GM12878 (cell line): ENCODE measurements around the gene GFM2. TPM values are rescaled to one million over a fixed set of nuclear protein-coding genes. Genes with fewer than 3 reads are reported as not detected.

ENCODE experiments used
- ATAC-seq: fragments of 200-7000 bp; cut with Tn5 transposase; 3 replicates; pipeline ENCODE4 v1.9.1; 2020; ENCODE audit warnings: mild to moderate bottlenecking, moderate library complexity
- BruUV-seq: library from RNA; stranded (reverse); fragments of 400-500 nt; replicated peaks from 2 replicates; lab custom pipeline; 2021; lab: Mats Ljungman, UMichigan
- CTCF ChIA-PET: fragments of 300-600 bp; sonication (Branson Sonifier 250); formaldehyde crosslinking; extraction: SDS; loops from one replicate; lab custom pipeline; 2021; ENCODE audit warnings: inconsistent platforms; lab: Yijun Ruan, JAX
- POLR2A ChIA-PET: fragments of 350-600 bp; formaldehyde crosslinking; extraction: SDS; loops from one replicate; lab custom pipeline; 2021; ENCODE audit warnings: inconsistent platforms; lab: Charles Lee
- RAD21 ChIA-PET: fragments of 300-600 bp; sonication (Branson Sonifier 250); formaldehyde crosslinking; loops from one replicate; lab custom pipeline; 2023; ENCODE audit warnings: antibody characterized with exemption; ENCODE audit not compliant: unreplicated experiment; lab: Charles Lee
- SMC1A ChIA-PET: fragments of 300-600 bp; sonication (Branson Sonifier 250); formaldehyde crosslinking; loops from one replicate; lab custom pipeline; 2023; ENCODE audit not compliant: unreplicated experiment, uncharacterized antibody; lab: Charles Lee
- DNase-seq: peaks from one replicate; pipeline ENCODE4 v3.0.0-alpha.2; 2011; ENCODE audit warnings: low read depth, low spot score
- FAIRE-seq: peaks from 3 replicates; lab custom pipeline; 2011; peaks lifted over from hg19 to GRCh38; lab: Jason Lieb, UNC
- H2AFZ ChIP-seq: 2 replicates; pipeline ENCODE4 v1.6.0; 2011; ENCODE audit warnings: low read depth, low read length, control low read depth; ENCODE audit not compliant: control insufficient read depth
- H3K27ac ChIP-seq: 2 replicates; pipeline ENCODE4 v1.5.1; 2011; ENCODE audit warnings: control low read depth; ENCODE audit not compliant: control insufficient read depth, insufficient read depth
- H3K27me3 ChIP-seq, 2 experiments: replicated peaks in 1 of 2; 2 replicates each; pipeline versions ENCODE4 v1.6.0 to v1.6.1; 2011; ENCODE audit warnings: low read length in 1 of 2; ENCODE audit not compliant: control insufficient read depth in 2 of 2, insufficient read depth in 2 of 2
- H3K36me3 ChIP-seq, 2 experiments: 2 replicates each; pipeline ENCODE4 v1.5.1; 2011; ENCODE audit warnings: low read length in 1 of 2; ENCODE audit not compliant: control insufficient read depth in 2 of 2, insufficient read depth in 2 of 2
- H3K4me1 ChIP-seq: 2 replicates; pipeline ENCODE4 v1.6.1; 2011; ENCODE audit warnings: mild to moderate bottlenecking, low read length, moderate library complexity, mixed read lengths; ENCODE audit not compliant: control insufficient read depth, insufficient read depth
- H3K4me2 ChIP-seq: 2 replicates; pipeline ENCODE4 v1.6.0; 2011; ENCODE audit warnings: control low read depth; ENCODE audit not compliant: control insufficient read depth, insufficient read depth
- H3K4me3 ChIP-seq: fragments of 200-600 bp; sonication (generic); 2 replicates; pipeline ENCODE4 v1.5.1; 2016
- H3K79me2 ChIP-seq: 2 replicates; pipeline ENCODE4 v1.6.0; 2011; ENCODE audit warnings: low read length; ENCODE audit not compliant: control insufficient read depth, insufficient read depth
- H3K9ac ChIP-seq: 2 replicates; pipeline ENCODE4 v1.8.0; 2011; ENCODE audit warnings: low read length, control low read depth, mixed read lengths; ENCODE audit not compliant: control insufficient read depth, insufficient read depth
- H3K9me3 ChIP-seq: replicated peaks from 3 replicates; pipeline ENCODE4 v1.5.1; 2011; ENCODE audit warnings: mild to moderate bottlenecking, low read length; ENCODE audit not compliant: control insufficient read depth, insufficient read depth
- H4K20me1 ChIP-seq: 2 replicates; pipeline ENCODE4 v1.6.0; 2011; ENCODE audit not compliant: control insufficient read depth, insufficient read depth
- BCL11A ChIP-seq: IDR thresholded peaks from 2 replicates; pipeline ENCODE4 v1.6.1; 2011; ENCODE audit warnings: low read depth, low read length
- BCL3 ChIP-seq: IDR thresholded peaks from 2 replicates; pipeline ENCODE4 v1.6.1; 2011; ENCODE audit warnings: borderline replicate concordance, low read depth, mild to moderate bottlenecking, moderate library complexity, low read length; ENCODE audit not compliant: insufficient read depth, poor library complexity, severe bottlenecking
- BMI1 ChIP-seq: fragments of 450-650 bp; IDR thresholded peaks from 2 replicates; pipeline ENCODE4 v1.6.1; 2016; ENCODE audit warnings: mild to moderate bottlenecking, moderate library complexity, borderline replicate concordance
- CREB1 ChIP-seq: IDR thresholded peaks from 2 replicates; pipeline ENCODE4 v1.6.1; 2012; ENCODE audit warnings: low read depth, mild to moderate bottlenecking, inconsistent platforms
- CTCF ChIP-seq, 3 experiments: IDR thresholded peaks in 2 of 3; conservative IDR thresholded peaks in 1 of 3; 2 replicates each; pipeline ENCODE4 v1.5.1; 2011; ENCODE audit warnings: low read depth in 3 of 3, low read length in 3 of 3, mild to moderate bottlenecking in 3 of 3, control low read depth in 2 of 3, moderate library complexity in 2 of 3, inconsistent platforms in 1 of 3, mixed read lengths in 1 of 3; ENCODE audit not compliant: control insufficient read depth in 2 of 3, insufficient read depth in 1 of 3; ENCODE audit errors: extremely low read depth in 1 of 3
- ELK1 ChIP-seq: IDR thresholded peaks from 2 replicates; pipeline ENCODE4 v1.6.1; 2012; ENCODE audit warnings: low read depth, low read length, improper control_type of control experiment
- FOXM1 ChIP-seq: IDR thresholded peaks from 2 replicates; pipeline ENCODE4 v1.6.1; 2012; ENCODE audit warnings: low read depth, mild to moderate bottlenecking, inconsistent platforms, low read length, moderate library complexity
- IKZF2 ChIP-seq, 2 experiments: fragments of 450-650 bp; IDR thresholded peaks; 2 replicates each; pipeline ENCODE4 v1.6.1; 2017; ENCODE audit warnings: mild to moderate bottlenecking in 2 of 2, moderate library complexity in 2 of 2
- MLLT1 ChIP-seq: fragments of 450-650 bp; IDR thresholded peaks from 2 replicates; pipeline ENCODE4 v1.6.1; 2016; ENCODE audit warnings: mild to moderate bottlenecking
- MTA2 ChIP-seq: fragments of 450-650 bp; IDR thresholded peaks from 2 replicates; pipeline ENCODE4 v1.6.1; 2016; ENCODE audit warnings: low read depth, mild to moderate bottlenecking, moderate library complexity
- NR2F1 ChIP-seq: fragments of 450-650 bp; conservative IDR thresholded peaks from 2 replicates; pipeline ENCODE4 v1.6.1; 2017; ENCODE audit warnings: mild to moderate bottlenecking
- NRF1 ChIP-seq: conservative IDR thresholded peaks from 2 replicates; pipeline ENCODE4 v1.6.1; 2011; ENCODE audit warnings: mild to moderate bottlenecking, low read depth, low read length, improper control_type of control experiment
- PML ChIP-seq: IDR thresholded peaks from 2 replicates; pipeline ENCODE4 v1.6.1; 2012; ENCODE audit warnings: low read length, inconsistent platforms
- RCOR1 ChIP-seq: conservative IDR thresholded peaks from 2 replicates; pipeline ENCODE4 v1.6.1; 2012; ENCODE audit warnings: low read depth, low read length, improper control_type of control experiment
- SKIL ChIP-seq: fragments of 450-650 bp; IDR thresholded peaks from 2 replicates; pipeline ENCODE4 v1.6.1; 2017; ENCODE audit warnings: mild to moderate bottlenecking, low read depth, inconsistent platforms; ENCODE audit not compliant: poor library complexity, severe bottlenecking
- SRF ChIP-seq, 2 experiments: IDR thresholded peaks; 2 replicates each; pipeline ENCODE4 v1.6.1; 2011; ENCODE audit warnings: low read depth in 2 of 2, low read length in 2 of 2, mild to moderate bottlenecking in 1 of 2, moderate library complexity in 1 of 2
- YBX1 ChIP-seq: fragments of 450-650 bp; IDR thresholded peaks from 2 replicates; pipeline ENCODE4 v1.6.1; 2016; ENCODE audit warnings: antibody characterized with exemption
- WGBS: methylation state at CpG from one replicate; pipeline ENCODE4 v1.1.6; 2016; ENCODE audit warnings: low lambda C conversion rate; ENCODE audit not compliant: insufficient replicate concordance, insufficient coverage; ENCODE audit errors: missing lambda C conversion rate; 5-methylcytosine and 5-hydroxymethylcytosine counted together
- in situ Hi-C: fragments of 300-500 bp; cut with MboI; formaldehyde crosslinking; loops from 9 replicates; pipeline ENCODE4 v1.14.3; 2018; ENCODE audit warnings: mixed read lengths
- intact Hi-C: fragments of 100-400 bp; cut with micrococcal nuclease; formaldehyde crosslinking; loops from one replicate; pipeline ENCODE4 v1.14.2; 2022; ENCODE audit not compliant: unreplicated experiment
- polyA plus RNA-seq, 11 experiments: library from polyadenylated mRNA; depleted of rRNA in 4 of 11; unstranded in 6 of 11; stranded (reverse) in 5 of 11; fragments of >200 nt; fragmentation: Nextera tagmentation in 4 of 11; fragmentation: Illumina TruSeq in 1 of 11; extraction: Ambion mirVana in 4 of 11; extraction: Trizol in 1 of 11; gene quantifications; 1 replicate in 1 of 11; 2 replicates in 10 of 11; pipeline versions ENCODE4 v1.2.1 to v1.2.3, GENCODE V29; 2011 to 2016; ENCODE audit warnings: inconsistent platforms in 2 of 11, missing spikeins in 2 of 11, low read depth in 1 of 11
- total RNA-seq, 4 experiments: library from RNA; depleted of rRNA in 3 of 4; stranded (reverse); fragments of >200 nt in 3 of 4; fragmentation: Illumina TruSeq in 1 of 4; extraction: Trizol in 1 of 4; gene quantifications; 2 replicates each; pipeline versions ENCODE4 v1.2.1 to v1.2.3, GENCODE V29; 2013 to 2021

The GFM2 gene
- total and polyA plus RNA-seq, 10 of the 15 experiments (the other 5 are each of a cell fraction or from before 2014, with no cell fraction given): 19.9 to 51.3 (median 32.7) TPM

- CTCF ChIA-PET: interaction anchor here (0.6 to 0.7 kb wide), 2 partner anchors 55 to 113 kb away, joined by 3 read pairs; no protein-coding TSS in a partner anchor
These were observed 19.9 kb upstream of the GFM2 start for GRCh38 chr5:74786851-74787250.

More at GRCh38 chr5:74786851-74787250, 19.9 kb upstream of the GFM2 start:
- BruUV-seq: no TSS peak
- H3K27ac ChIP-seq: no peak overlapping the region
- no peaks in the 10 kb centered on the region for H3K36me3 ChIP-seq
- H3K4me2 ChIP-seq: no peak overlapping the region
- 53% methylated on average over 6 of the region's 6 CpGs for WGBS
- no peaks in the 10 kb centered on the region for H3K79me2 ChIP-seq
- no peak for FAIRE-seq
- in situ Hi-C loops (no loop called here), intact Hi-C loops (no loop called here)
- H3K9ac ChIP-seq: no peak overlapping the region
- no peak overlapping the region for H2AFZ ChIP-seq
- POLR2A ChIA-PET: no interaction called here
- no peak for DNase-seq
- no peak overlapping the region for H3K4me3 ChIP-seq
- no peak for ATAC-seq
- RAD21 ChIA-PET: no interaction called here
- no peaks in the 10 kb centered on the region for H3K27me3 ChIP-seq
- H4K20me1 ChIP-seq: no peaks in the 10 kb centered on the region
- SMC1A ChIA-PET: no interaction called here
- no peaks in the 10 kb centered on the region for H3K4me1 ChIP-seq
- H3K9me3 ChIP-seq: no peaks in the 10 kb centered on the region
- TF ChIP-seq IKZF2 (IDR thresholded peaks at IDR 0.05): no peak
- no peak for TF ChIP-seq MTA2
- TF ChIP-seq NRF1: no peak
- TF ChIP-seq CREB1: no peak
- no peak for TF ChIP-seq YBX1
- no peak for TF ChIP-seq PML
- no peak for TF ChIP-seq ELK1
- TF ChIP-seq BMI1: no peak
- TF ChIP-seq BCL11A: no peak
- no peak for TF ChIP-seq CTCF (IDR thresholded peaks at IDR 0.05 in 2 of 3, conservative IDR thresholded peaks at IDR 0.05 in 1 of 3; ENCODE audit: control insufficient read depth in 2 of 3, extremely low read depth in 1 of 3, insufficient read depth in 1 of 3, low read depth in 3 of 3, low read length in 3 of 3)
- TF ChIP-seq NR2F1: no peak
- TF ChIP-seq MLLT1: no peak
- TF ChIP-seq SKIL: no peak
- no peak for TF ChIP-seq RCOR1
- TF ChIP-seq FOXM1: no peak
- TF ChIP-seq SRF (IDR thresholded peaks at IDR 0.05; ENCODE audit: low read depth in 2 of 2, low read length in 2 of 2): no peak
- no peak for TF ChIP-seq BCL3
